ENCODE measurements around the gene UBTD2. TPM values are rescaled to one million over a fixed set of nuclear protein-coding genes. Genes with fewer than 3 reads are reported as not detected.

UBTD2 gene
- total RNA-seq, 1 experiment from 2014 or later: 42.6 TPM

GRCh38 chr5:172183881-172184280, 99.7 kb downstream of the UBTD2 start:
- no peak overlapping the region for H2BK5ac ChIP-seq (ENCODE audit: insufficient read length, low read length)
- no peaks in the 10 kb centered on the region for H3K9me3 ChIP-seq (ENCODE audit: control insufficient read depth, low read depth, low read length)
- H3K56ac ChIP-seq (ENCODE audit: insufficient read length, low read depth, low read length): no peak overlapping the region
- H3K79me2 ChIP-seq (ENCODE audit: insufficient read depth, low read length): peaks cover 4% of the 10 kb centered on the region; the same call in 1 of the 2 replicates
- WGBS (ENCODE audit: extremely low coverage, insufficient read length, low lambda C conversion rate): no CpG with 5 or more reads among the region's 4 CpGs
- DNase-seq: no peak
- H3K79me1 ChIP-seq (ENCODE audit: insufficient read depth, low read depth, low read length, poor library complexity, severe bottlenecking): no peaks in the 10 kb centered on the region
- TF ChIP-seq CTCF (conservative IDR thresholded peaks at IDR 0.05): no peak
- Mint-ChIP-seq H3K4me3 (no peak overlapping the region), H3K36me3 (ENCODE audit: insufficient read depth in 1 of 3, low read depth in 3 of 3) (peaks cover 3 to 4% (median 3%) of the 10 kb centered on the region in 3 experiments; a peak in 3 of 7 replicates), H3K27ac (no peak overlapping the region), H3K9me3 (no peaks in the 10 kb centered on the region), H3K27me3 (ENCODE audit: low read depth) (peaks cover 4% of the 10 kb centered on the region), H3K4me1 (peaks cover 29% of the 10 kb centered on the region in 2 experiments)
- H2AK5ac ChIP-seq (ENCODE audit: insufficient read length, low read length): no peak overlapping the region
- no peak overlapping the region for H2BK12ac ChIP-seq (ENCODE audit: insufficient read length, low read depth, low read length)
- H3K27ac ChIP-seq (ENCODE audit: insufficient read length, low read depth, low read length): no peak overlapping the region
- H3K4me2 ChIP-seq (ENCODE audit: insufficient read depth, insufficient read length, low read length): no peak overlapping the region
- H3K4me1 ChIP-seq (ENCODE audit: insufficient read depth, low read length): peaks cover 9% of the 10 kb centered on the region; the same call in 1 of the 2 replicates
- H4K8ac ChIP-seq (replicated peaks; ENCODE audit: insufficient read length, low read depth, low read length): no peak overlapping the region
- H3K18ac ChIP-seq (ENCODE audit: insufficient read length, low read depth, low read length): no peak overlapping the region
- no peak overlapping the region for H3K14ac ChIP-seq (ENCODE audit: insufficient read depth, low read length)
- H3T11ph ChIP-seq (ENCODE audit: low read length): no peak overlapping the region
- no peak overlapping the region for H3K9ac ChIP-seq (ENCODE audit: extremely low read depth, insufficient read length, low read length)
- H2BK15ac ChIP-seq (ENCODE audit: low read depth, low read length): no peak overlapping the region
- no peaks in the 10 kb centered on the region for H4K20me1 ChIP-seq (ENCODE audit: control insufficient read depth, insufficient read depth, insufficient read length)
- no peak overlapping the region for H2AFZ ChIP-seq (ENCODE audit: low read length)
- H3K4ac ChIP-seq (ENCODE audit: low read depth, low read length): no peak overlapping the region
- no peaks in the 10 kb centered on the region for H3K27me3 ChIP-seq (ENCODE audit: insufficient read depth, low read length)
- no peak overlapping the region for H4K91ac ChIP-seq (ENCODE audit: insufficient read length, low read depth, low read length)
- H4K5ac ChIP-seq (ENCODE audit: insufficient read length, low read depth, low read length): no peak overlapping the region
- H2BK120ac ChIP-seq (ENCODE audit: low read depth, low read length, poor library complexity, severe bottlenecking): no peak overlapping the region
- peaks cover 13% of the 10 kb centered on the region for H3K23me2 ChIP-seq (ENCODE audit: insufficient read length, low read depth, low read length, poor library complexity, severe bottlenecking)
- H3K23ac ChIP-seq (ENCODE audit: insufficient read length, low read depth, low read length): no peak overlapping the region
- H2BK20ac ChIP-seq (ENCODE audit: low read depth, low read length, poor library complexity, severe bottlenecking): no peak overlapping the region
